SK-N-SH treated with all-trans-retinoic acid at 6 μM for 48 hours (cell line): ENCODE results near the gene ABCB8.

Experiments
- ATAC-seq: fragments of 200-7000 bp; cut with Tn5 transposase; 3 replicates; pipeline ENCODE4 v1.9.1; 2020; ENCODE audit warnings: mild to moderate bottlenecking, moderate library complexity
- BACH2 ChIP-seq: fragments of 250-450 bp; sonication (Bioruptor Pico); IDR thresholded peaks from 2 replicates; pipeline ENCODE4 v1.9.0; 2021; ENCODE audit warnings: mild to moderate bottlenecking, borderline replicate concordance
- CSDC2 ChIP-seq: fragments of 250-450 bp; sonication (Bioruptor Pico); IDR thresholded peaks from 2 replicates; pipeline ENCODE4 v1.5.0; 2020; ENCODE audit warnings: mild to moderate bottlenecking, moderate library complexity
- ESRRG ChIP-seq: fragments of 250-450 bp; sonication (Bioruptor Pico); IDR thresholded peaks from 2 replicates; pipeline ENCODE4 v1.6.1; 2021; ENCODE audit warnings: mild to moderate bottlenecking
- GLIS3 ChIP-seq: fragments of 250-450 bp; sonication (Bioruptor Pico); IDR thresholded peaks from 2 replicates; pipeline ENCODE4 v1.5.0; 2020; ENCODE audit warnings: mild to moderate bottlenecking, moderate library complexity
- ISL1 ChIP-seq: fragments of 250-450 bp; sonication (Bioruptor Pico); IDR thresholded peaks from 2 replicates; pipeline ENCODE4 v2.1.2; 2022; ENCODE audit warnings: mild to moderate bottlenecking, moderate library complexity
- OSR1 ChIP-seq: fragments of 250-450 bp; sonication (Bioruptor Pico); IDR thresholded peaks from 2 replicates; pipeline ENCODE4 v1.8.0; 2022; ENCODE audit warnings: moderate library complexity, mild to moderate bottlenecking, inconsistent platforms
- PPARA ChIP-seq: fragments of 250-450 bp; sonication (Bioruptor Pico); IDR thresholded peaks from 2 replicates; pipeline ENCODE4 v1.5.0; 2020; ENCODE audit warnings: mild to moderate bottlenecking, borderline replicate concordance
- RARB ChIP-seq: fragments of 250-450 bp; sonication (Bioruptor Pico); IDR thresholded peaks from 2 replicates; pipeline ENCODE4 v1.8.0; 2021; ENCODE audit warnings: mild to moderate bottlenecking, moderate library complexity
- SNAI2 ChIP-seq: fragments of 250-450 bp; sonication (Bioruptor Pico); IDR thresholded peaks from 2 replicates; pipeline ENCODE4 v1.5.0; 2020; ENCODE audit warnings: mild to moderate bottlenecking, moderate library complexity
- TOX ChIP-seq: fragments of 250-450 bp; sonication (Bioruptor Pico); IDR thresholded peaks from 2 replicates; pipeline ENCODE4 v1.8.0; 2021; ENCODE audit warnings: mild to moderate bottlenecking, moderate library complexity, borderline replicate concordance
- ZC3H10 ChIP-seq: fragments of 250-450 bp; sonication (Bioruptor Pico); IDR thresholded peaks from 2 replicates; pipeline ENCODE4 v1.5.1; 2021; ENCODE audit warnings: mild to moderate bottlenecking, moderate library complexity
- ZFP3 ChIP-seq: fragments of 250-450 bp; sonication (Bioruptor Pico); IDR thresholded peaks from 2 replicates; pipeline ENCODE4 v1.5.0; 2020; ENCODE audit warnings: mild to moderate bottlenecking, moderate library complexity
- ZFP30 ChIP-seq: fragments of 450-650 bp; formaldehyde crosslinking; IDR thresholded peaks from 2 replicates; pipeline ENCODE4 v1.5.0; 2022; ENCODE audit warnings: mild to moderate bottlenecking, moderate library complexity
- ZNF565 ChIP-seq: fragments of 450-650 bp; formaldehyde crosslinking; conservative IDR thresholded peaks from 2 replicates; pipeline ENCODE4 v1.5.0; 2020; ENCODE audit warnings: low read depth, mild to moderate bottlenecking, moderate library complexity
- ZNF70 ChIP-seq: fragments of 450-650 bp; formaldehyde crosslinking; IDR thresholded peaks from 2 replicates; pipeline ENCODE4 v1.5.0; 2020; ENCODE audit warnings: mild to moderate bottlenecking, moderate library complexity
- ZNF8 ChIP-seq: fragments of 450-650 bp; formaldehyde crosslinking; IDR thresholded peaks from 2 replicates; pipeline ENCODE4 v1.5.0; 2020; ENCODE audit warnings: mild to moderate bottlenecking, moderate library complexity
- TF ChIP-seq, protein P1 (sequence below): fragments of 250-450 bp; sonication (Bioruptor Pico); IDR thresholded peaks from 2 replicates; pipeline ENCODE4 v1.5.0; 2020; ENCODE audit warnings: mild to moderate bottlenecking, moderate library complexity
- TF ChIP-seq, protein P2 (sequence below): fragments of 250-450 bp; sonication (Bioruptor Pico); IDR thresholded peaks from 2 replicates; pipeline ENCODE4 v1.8.0; 2021; ENCODE audit warnings: low read depth, mild to moderate bottlenecking, moderate library complexity, borderline replicate concordance
- TF ChIP-seq, protein P3 (sequence below): fragments of 250-450 bp; sonication (Bioruptor Pico); IDR thresholded peaks from 2 replicates; pipeline ENCODE4 v1.5.1; 2020; ENCODE audit warnings: low read depth, mild to moderate bottlenecking, moderate library complexity
- TF ChIP-seq, protein P4 (sequence below): fragments of 250-450 bp; sonication (Bioruptor Pico); IDR thresholded peaks from 2 replicates; pipeline ENCODE4 v1.8.0; 2020; ENCODE audit warnings: mild to moderate bottlenecking, moderate library complexity, borderline replicate concordance
- TF ChIP-seq, protein P5 (sequence below): fragments of 250-450 bp; sonication (Bioruptor Pico); IDR thresholded peaks from 2 replicates; pipeline ENCODE4 v1.5.1; 2021; ENCODE audit warnings: mild to moderate bottlenecking, moderate library complexity

Gene ABCB8

DNA sequence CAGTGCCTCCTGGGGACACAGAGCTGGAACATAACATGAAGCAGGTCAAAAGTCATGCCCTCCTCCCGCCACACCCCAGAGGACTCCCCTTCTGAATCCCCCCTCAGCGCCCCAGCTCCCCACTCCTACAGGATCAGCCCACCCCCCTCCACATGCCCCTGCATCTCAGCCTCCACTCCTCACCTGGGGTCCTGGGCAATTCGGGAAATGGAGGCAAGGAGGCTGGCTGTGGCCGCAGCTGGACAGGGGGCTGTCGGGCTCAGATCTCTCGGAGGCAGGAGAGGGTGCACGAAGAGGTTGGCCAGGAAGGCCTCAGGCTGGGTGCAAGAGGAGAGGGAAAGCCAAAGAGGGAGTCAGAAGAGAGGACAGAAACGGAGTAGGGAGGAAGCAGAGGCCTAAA is 11.7 kb upstream of the ABCB8 start:
- no peak for ATAC-seq
- TF ChIP-seq SNAI2 (CRISPR knock-in tag): no peak
- TF ChIP-seq ISL1 (CRISPR knock-in tag): no peak
- TF ChIP-seq ZNF565 (CRISPR knock-in tag): no peak
- TF ChIP-seq GLIS3 (CRISPR knock-in tag): no peak
- TF ChIP-seq TOX (CRISPR knock-in tag): no peak
- no peak for TF ChIP-seq ZC3H10 (CRISPR knock-in tag)
- no peak for TF ChIP-seq ZFP30

DNA sequence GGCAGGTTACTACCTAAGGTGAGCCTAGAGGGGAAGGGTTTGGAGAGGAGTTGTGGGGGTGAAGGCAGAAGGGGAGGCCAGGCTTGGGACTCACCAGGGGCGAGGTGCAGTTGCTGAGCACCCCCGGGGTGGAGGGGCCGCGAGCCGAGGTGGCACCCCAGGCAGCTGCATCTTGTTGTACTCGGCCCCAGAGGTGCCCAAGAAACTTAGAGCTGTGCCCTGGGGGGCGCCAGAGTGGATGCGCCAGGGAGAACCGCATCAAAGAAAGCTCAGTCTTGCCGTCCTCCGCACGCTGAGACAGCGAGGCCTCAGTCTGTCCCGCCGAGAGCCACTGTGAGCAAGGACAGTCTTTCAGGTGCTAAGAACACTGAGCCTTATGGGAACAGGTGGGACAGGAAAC is 11.3 kb upstream of the ABCB8 start:
- ATAC-seq: no peak
- no peak for TF ChIP-seq ZC3H10 (CRISPR knock-in tag)
- TF ChIP-seq PPARA (CRISPR knock-in tag): no peak

DNA sequence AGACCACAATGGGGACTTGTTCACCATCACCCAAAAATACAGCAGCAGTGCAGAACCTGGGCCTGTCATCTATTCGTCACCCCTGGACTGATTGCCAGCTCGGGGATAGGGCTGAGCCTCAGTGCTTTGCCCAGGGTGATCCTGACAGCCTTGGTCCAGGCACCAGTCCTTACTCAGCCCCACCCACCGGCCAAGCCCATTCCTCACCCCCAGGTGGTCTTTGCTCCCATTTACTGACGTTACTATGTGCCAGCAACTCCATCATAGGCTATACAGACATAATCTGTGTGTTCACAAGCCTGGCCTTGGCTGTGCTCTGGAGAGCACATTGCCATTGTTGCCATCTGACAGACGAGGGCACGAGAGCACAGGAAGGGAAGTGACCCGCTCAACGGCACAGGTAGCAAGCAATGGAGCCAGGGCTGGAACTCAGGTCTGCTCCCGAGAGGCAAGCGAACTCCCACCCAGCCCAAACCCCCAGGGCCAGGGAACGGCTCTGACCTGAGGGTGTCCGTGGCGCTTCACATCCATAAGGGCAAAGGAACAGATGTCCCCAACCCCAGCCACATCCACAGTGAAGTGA is 10.8 kb upstream of the ABCB8 start:
- no peak for ATAC-seq
- TF ChIP-seq CSDC2 (CRISPR knock-in tag) (no peak), RARB (CRISPR knock-in tag) (no peak), SNAI2 (CRISPR knock-in tag) (no peak), TOX (CRISPR knock-in tag) (no peak), ISL1 (CRISPR knock-in tag) (no peak), ZNF565 (CRISPR knock-in tag) (no peak), ZNF8 (CRISPR knock-in tag) (no peak), BACH2 (CRISPR knock-in tag) (no peak), ZNF70 (CRISPR knock-in tag) (no peak), ESRRG (CRISPR knock-in tag) (no peak), ZC3H10 (CRISPR knock-in tag) (no peak), ZFP30 (no peak), OSR1 (CRISPR knock-in tag) (no peak), GLIS3 (CRISPR knock-in tag) (no peak), ZFP3 (CRISPR knock-in tag) (no peak)
- TF ChIP-seq, protein P1, sequence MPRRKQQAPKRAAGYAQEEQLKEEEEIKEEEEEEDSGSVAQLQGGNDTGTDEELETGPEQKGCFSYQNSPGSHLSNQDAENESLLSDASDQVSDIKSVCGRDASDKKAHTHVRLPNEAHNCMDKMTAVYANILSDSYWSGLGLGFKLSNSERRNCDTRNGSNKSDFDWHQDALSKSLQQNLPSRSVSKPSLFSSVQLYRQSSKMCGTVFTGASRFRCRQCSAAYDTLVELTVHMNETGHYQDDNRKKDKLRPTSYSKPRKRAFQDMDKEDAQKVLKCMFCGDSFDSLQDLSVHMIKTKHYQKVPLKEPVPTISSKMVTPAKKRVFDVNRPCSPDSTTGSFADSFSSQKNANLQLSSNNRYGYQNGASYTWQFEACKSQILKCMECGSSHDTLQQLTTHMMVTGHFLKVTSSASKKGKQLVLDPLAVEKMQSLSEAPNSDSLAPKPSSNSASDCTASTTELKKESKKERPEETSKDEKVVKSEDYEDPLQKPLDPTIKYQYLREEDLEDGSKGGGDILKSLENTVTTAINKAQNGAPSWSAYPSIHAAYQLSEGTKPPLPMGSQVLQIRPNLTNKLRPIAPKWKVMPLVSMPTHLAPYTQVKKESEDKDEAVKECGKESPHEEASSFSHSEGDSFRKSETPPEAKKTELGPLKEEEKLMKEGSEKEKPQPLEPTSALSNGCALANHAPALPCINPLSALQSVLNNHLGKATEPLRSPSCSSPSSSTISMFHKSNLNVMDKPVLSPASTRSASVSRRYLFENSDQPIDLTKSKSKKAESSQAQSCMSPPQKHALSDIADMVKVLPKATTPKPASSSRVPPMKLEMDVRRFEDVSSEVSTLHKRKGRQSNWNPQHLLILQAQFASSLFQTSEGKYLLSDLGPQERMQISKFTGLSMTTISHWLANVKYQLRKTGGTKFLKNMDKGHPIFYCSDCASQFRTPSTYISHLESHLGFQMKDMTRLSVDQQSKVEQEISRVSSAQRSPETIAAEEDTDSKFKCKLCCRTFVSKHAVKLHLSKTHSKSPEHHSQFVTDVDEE (CRISPR knock-in tag): no peak
- TF ChIP-seq, protein P2, sequence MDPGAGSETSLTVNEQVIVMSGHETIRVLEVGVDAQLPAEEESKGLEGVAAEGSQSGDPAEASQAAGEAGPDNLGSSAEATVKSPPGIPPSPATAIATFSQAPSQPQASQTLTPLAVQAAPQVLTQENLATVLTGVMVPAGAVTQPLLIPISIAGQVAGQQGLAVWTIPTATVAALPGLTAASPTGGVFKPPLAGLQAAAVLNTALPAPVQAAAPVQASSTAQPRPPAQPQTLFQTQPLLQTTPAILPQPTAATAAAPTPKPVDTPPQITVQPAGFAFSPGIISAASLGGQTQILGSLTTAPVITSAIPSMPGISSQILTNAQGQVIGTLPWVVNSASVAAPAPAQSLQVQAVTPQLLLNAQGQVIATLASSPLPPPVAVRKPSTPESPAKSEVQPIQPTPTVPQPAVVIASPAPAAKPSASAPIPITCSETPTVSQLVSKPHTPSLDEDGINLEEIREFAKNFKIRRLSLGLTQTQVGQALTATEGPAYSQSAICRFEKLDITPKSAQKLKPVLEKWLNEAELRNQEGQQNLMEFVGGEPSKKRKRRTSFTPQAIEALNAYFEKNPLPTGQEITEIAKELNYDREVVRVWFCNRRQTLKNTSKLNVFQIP: no peak
- TF ChIP-seq, protein P3, sequence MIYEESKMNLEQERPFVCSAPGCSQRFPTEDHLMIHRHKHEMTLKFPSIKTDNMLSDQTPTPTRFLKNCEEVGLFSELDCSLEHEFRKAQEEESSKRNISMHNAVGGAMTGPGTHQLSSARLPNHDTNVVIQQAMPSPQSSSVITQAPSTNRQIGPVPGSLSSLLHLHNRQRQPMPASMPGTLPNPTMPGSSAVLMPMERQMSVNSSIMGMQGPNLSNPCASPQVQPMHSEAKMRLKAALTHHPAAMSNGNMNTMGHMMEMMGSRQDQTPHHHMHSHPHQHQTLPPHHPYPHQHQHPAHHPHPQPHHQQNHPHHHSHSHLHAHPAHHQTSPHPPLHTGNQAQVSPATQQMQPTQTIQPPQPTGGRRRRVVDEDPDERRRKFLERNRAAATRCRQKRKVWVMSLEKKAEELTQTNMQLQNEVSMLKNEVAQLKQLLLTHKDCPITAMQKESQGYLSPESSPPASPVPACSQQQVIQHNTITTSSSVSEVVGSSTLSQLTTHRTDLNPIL (CRISPR knock-in tag): no peak
- TF ChIP-seq, protein P4, sequence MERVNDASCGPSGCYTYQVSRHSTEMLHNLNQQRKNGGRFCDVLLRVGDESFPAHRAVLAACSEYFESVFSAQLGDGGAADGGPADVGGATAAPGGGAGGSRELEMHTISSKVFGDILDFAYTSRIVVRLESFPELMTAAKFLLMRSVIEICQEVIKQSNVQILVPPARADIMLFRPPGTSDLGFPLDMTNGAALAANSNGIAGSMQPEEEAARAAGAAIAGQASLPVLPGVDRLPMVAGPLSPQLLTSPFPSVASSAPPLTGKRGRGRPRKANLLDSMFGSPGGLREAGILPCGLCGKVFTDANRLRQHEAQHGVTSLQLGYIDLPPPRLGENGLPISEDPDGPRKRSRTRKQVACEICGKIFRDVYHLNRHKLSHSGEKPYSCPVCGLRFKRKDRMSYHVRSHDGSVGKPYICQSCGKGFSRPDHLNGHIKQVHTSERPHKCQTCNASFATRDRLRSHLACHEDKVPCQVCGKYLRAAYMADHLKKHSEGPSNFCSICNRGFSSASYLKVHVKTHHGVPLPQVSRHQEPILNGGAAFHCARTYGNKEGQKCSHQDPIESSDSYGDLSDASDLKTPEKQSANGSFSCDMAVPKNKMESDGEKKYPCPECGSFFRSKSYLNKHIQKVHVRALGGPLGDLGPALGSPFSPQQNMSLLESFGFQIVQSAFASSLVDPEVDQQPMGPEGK: no peak
- TF ChIP-seq, protein P5, sequence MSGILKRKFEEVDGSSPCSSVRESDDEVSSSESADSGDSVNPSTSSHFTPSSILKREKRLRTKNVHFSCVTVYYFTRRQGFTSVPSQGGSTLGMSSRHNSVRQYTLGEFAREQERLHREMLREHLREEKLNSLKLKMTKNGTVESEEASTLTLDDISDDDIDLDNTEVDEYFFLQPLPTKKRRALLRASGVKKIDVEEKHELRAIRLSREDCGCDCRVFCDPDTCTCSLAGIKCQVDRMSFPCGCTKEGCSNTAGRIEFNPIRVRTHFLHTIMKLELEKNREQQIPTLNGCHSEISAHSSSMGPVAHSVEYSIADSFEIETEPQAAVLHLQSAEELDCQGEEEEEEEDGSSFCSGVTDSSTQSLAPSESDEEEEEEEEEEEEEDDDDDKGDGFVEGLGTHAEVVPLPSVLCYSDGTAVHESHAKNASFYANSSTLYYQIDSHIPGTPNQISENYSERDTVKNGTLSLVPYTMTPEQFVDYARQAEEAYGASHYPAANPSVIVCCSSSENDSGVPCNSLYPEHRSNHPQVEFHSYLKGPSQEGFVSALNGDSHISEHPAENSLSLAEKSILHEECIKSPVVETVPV (CRISPR knock-in tag): no peak
